Astrocyte (in vitro differentiated cells and primary cell): ENCODE results near the gene CMSS1. TPM values are rescaled to one million over a fixed set of nuclear protein-coding genes. Genes with fewer than 3 reads are reported as not detected.

Source experiments
- DNase-seq: peaks from one replicate; pipeline ENCODE4 v3.0.0-alpha.2; 2010; ENCODE audit warnings: low read depth
- FAIRE-seq: peaks from 2 replicates; lab custom pipeline; 2011; peaks lifted over from hg19 to GRCh38; lab: Jason Lieb, UNC
- H2AFZ ChIP-seq: 2 replicates; pipeline ENCODE4 v1.6.0; 2012; ENCODE audit warnings: low read depth, low read length, inconsistent platforms
- H3K27ac ChIP-seq: 2 replicates; pipeline ENCODE4 v1.5.1; 2011; ENCODE audit warnings: low read depth, low read length, inconsistent platforms
- H3K27me3 ChIP-seq: 2 replicates; pipeline ENCODE4 v1.6.0; 2011; ENCODE audit warnings: low read length, inconsistent platforms; ENCODE audit not compliant: insufficient read depth
- H3K36me3 ChIP-seq: 2 replicates; pipeline ENCODE4 v1.5.1; 2011; ENCODE audit warnings: low read length, inconsistent platforms; ENCODE audit not compliant: insufficient read depth
- H3K4me1 ChIP-seq: 2 replicates; pipeline ENCODE4 v1.5.1; 2011; ENCODE audit warnings: low read length, inconsistent platforms; ENCODE audit not compliant: insufficient read depth
- H3K4me2 ChIP-seq: 2 replicates; pipeline ENCODE4 v1.6.0; 2012; ENCODE audit warnings: low read length, inconsistent platforms
- H3K4me3 ChIP-seq: 2 replicates; pipeline ENCODE4 v1.5.1; 2011; ENCODE audit warnings: low read depth, mild to moderate bottlenecking, low read length, inconsistent platforms; ENCODE audit not compliant: insufficient read depth
- H3K79me2 ChIP-seq: 2 replicates; pipeline ENCODE4 v1.6.0; 2012; ENCODE audit warnings: mild to moderate bottlenecking, low read length, inconsistent platforms; ENCODE audit not compliant: insufficient read depth
- H3K9ac ChIP-seq: 2 replicates; pipeline ENCODE4 v1.6.0; 2012; ENCODE audit warnings: mild to moderate bottlenecking, low read length, inconsistent platforms
- H3K9me3 ChIP-seq: 2 replicates; pipeline ENCODE4 v1.5.1; 2012; ENCODE audit warnings: low read depth, mild to moderate bottlenecking, low read length, inconsistent platforms; ENCODE audit not compliant: insufficient read depth
- H4K20me1 ChIP-seq: 2 replicates; pipeline ENCODE4 v1.6.0; 2012; ENCODE audit warnings: low read length, inconsistent platforms; ENCODE audit not compliant: insufficient read depth
- H3K27ac Mint-ChIP-seq: one replicate; pipeline ENCODE4 v1.8.0; 2021; ENCODE audit warnings: mild to moderate bottlenecking, mixed read lengths; ENCODE audit not compliant: unreplicated experiment
- H3K27me3 Mint-ChIP-seq: one replicate; pipeline ENCODE4 v1.8.0; 2021; ENCODE audit warnings: low read depth, mixed read lengths; ENCODE audit not compliant: unreplicated experiment
- H3K36me3 Mint-ChIP-seq: one replicate; pipeline ENCODE4 v1.8.0; 2021; ENCODE audit warnings: low read depth, mixed read lengths; ENCODE audit not compliant: unreplicated experiment
- H3K4me1 Mint-ChIP-seq: one replicate; pipeline ENCODE4 v1.8.0; 2021; ENCODE audit warnings: low read depth, mixed read lengths; ENCODE audit not compliant: unreplicated experiment
- H3K4me3 Mint-ChIP-seq: one replicate; pipeline ENCODE4 v1.8.0; 2021; ENCODE audit warnings: mild to moderate bottlenecking, moderate library complexity, mixed read lengths; ENCODE audit not compliant: unreplicated experiment
- H3K9me3 Mint-ChIP-seq: one replicate; pipeline ENCODE4 v1.8.0; 2021; ENCODE audit warnings: mild to moderate bottlenecking, mixed read lengths; ENCODE audit not compliant: unreplicated experiment
- CTCF ChIP-seq: IDR thresholded peaks from 2 replicates; pipeline ENCODE4 v1.5.1; 2011; ENCODE audit warnings: low read depth, mild to moderate bottlenecking, inconsistent platforms, low read length, moderate library complexity; ENCODE audit not compliant: insufficient read depth
- EZH2 ChIP-seq: IDR thresholded peaks from 2 replicates; pipeline ENCODE4 v1.6.1; 2012; ENCODE audit warnings: mild to moderate bottlenecking, low read length, inconsistent platforms; ENCODE audit not compliant: insufficient read depth
- total RNA-seq: library from RNA; stranded (reverse); gene quantifications from 2 replicates; pipeline ENCODE4 v1.2.1, GENCODE V29; 2021

Gene CMSS1
- total RNA-seq, 1 donor from 2014 or later, result 12.5 TPM

GRCh38 chr3:99864289-99864688 is 46.6 kb downstream of the CMSS1 start:
- Histone ChIP-seq H3K79me2 (peaks cover 92% of the 10 kb centered on the region), H3K9me3 (no peaks in the 10 kb centered on the region), H3K4me3 (no peak overlapping the region), H3K27me3 (no peaks in the 10 kb centered on the region), H3K4me2 (no peak overlapping the region), H3K4me1 (peaks cover 66% of the 10 kb centered on the region), H2AFZ (no peak overlapping the region), H3K9ac (no peak overlapping the region), H3K36me3 (peaks cover 39% of the 10 kb centered on the region), H4K20me1 (peaks cover 27% of the 10 kb centered on the region), H3K27ac (peak overlapping the region; percentile 76)
- Mint-ChIP-seq H3K36me3 (peaks cover 29% of the 10 kb centered on the region), H3K4me3 (peak overlapping the region; percentile 55), H3K9me3 (no peaks in the 10 kb centered on the region), H3K27me3 (no peaks in the 10 kb centered on the region), H3K4me1 (peaks cover 86% of the 10 kb centered on the region), H3K27ac (peak overlapping the region; percentile 67)
- no peak for DNase-seq
- FAIRE-seq, result no peak
- TF ChIP-seq EZH2, result no peak
- TF ChIP-seq CTCF, result no peak

GRCh38 chr3:99865321-99865720 is 47.7 kb downstream of the CMSS1 start:
- no peak for TF ChIP-seq EZH2
- TF ChIP-seq CTCF, result no peak
- Histone ChIP-seq H3K4me2 (peak overlapping the region; percentile 6), H2AFZ (no peak overlapping the region), H3K27ac (peak overlapping the region; percentile 76), H3K9me3 (no peaks in the 10 kb centered on the region), H3K4me3 (no peak overlapping the region), H3K36me3 (peaks cover 40% of the 10 kb centered on the region), H3K79me2 (peaks cover 98% of the 10 kb centered on the region), H3K9ac (peak overlapping the region; percentile 16), H3K27me3 (no peaks in the 10 kb centered on the region), H3K4me1 (peaks cover 58% of the 10 kb centered on the region), H4K20me1 (peaks cover 36% of the 10 kb centered on the region)
- Mint-ChIP-seq H3K9me3 (no peaks in the 10 kb centered on the region), H3K4me3 (peak overlapping the region; percentile 23), H3K27ac (peak overlapping the region; percentile 59), H3K4me1 (peaks cover 87% of the 10 kb centered on the region), H3K36me3 (peaks cover 33% of the 10 kb centered on the region), H3K27me3 (no peaks in the 10 kb centered on the region)
- DNase-seq (no peak), FAIRE-seq (no peak)

- peak overlapping the region; percentile 40 for H3K4me2 ChIP-seq
- Mint-ChIP-seq H3K36me3 (peaks cover 35% of the 10 kb centered on the region), H3K9me3 (no peaks in the 10 kb centered on the region), H3K4me3 (peak overlapping the region; percentile 45), H3K4me1 (peaks cover 87% of the 10 kb centered on the region), H3K27ac (peak overlapping the region; percentile 73), H3K27me3 (no peaks in the 10 kb centered on the region)
- peak overlapping the region; percentile 81 for H3K27ac ChIP-seq
- no peaks in the 10 kb centered on the region for H3K27me3 ChIP-seq
- peaks cover 61% of the 10 kb centered on the region for H3K4me1 ChIP-seq
- no peaks in the 10 kb centered on the region for H3K9me3 ChIP-seq
- DNase-seq, result peak; percentile 90
- FAIRE-seq, result no peak
- H4K20me1 ChIP-seq, result peaks cover 46% of the 10 kb centered on the region
- peaks cover 98% of the 10 kb centered on the region for H3K79me2 ChIP-seq
- H3K9ac ChIP-seq, result peak overlapping the region; percentile 62
- no peak overlapping the region for H2AFZ ChIP-seq
- TF ChIP-seq CTCF, result no peak
- no peak for TF ChIP-seq EZH2
- H3K4me3 ChIP-seq, result no peak overlapping the region
- peaks cover 42% of the 10 kb centered on the region for H3K36me3 ChIP-seq
These were observed 48.6 kb downstream of the CMSS1 start for GRCh38 chr3:99866261-99866761.
